A549 treated with CpdA at 1 μM for 4 hours (cell line): ENCODE measurements around the gene ENO2. TPM values are rescaled to one million over a fixed set of nuclear protein-coding genes. Genes with fewer than 3 reads are reported as not detected.

Source experiments
- total RNA-seq: library from RNA; stranded (reverse); fragments of 200-300 nt; extraction: Qiagen RNA extraction; gene quantifications from 5 replicates; pipeline ENCODE4 v1.2.3, GENCODE V29; 2022; ENCODE audit warnings: low read depth

Gene ENO2
- total RNA-seq, result 41.2 to 50.5 TPM (median 42.1 TPM) in 5 replicates

DNA sequence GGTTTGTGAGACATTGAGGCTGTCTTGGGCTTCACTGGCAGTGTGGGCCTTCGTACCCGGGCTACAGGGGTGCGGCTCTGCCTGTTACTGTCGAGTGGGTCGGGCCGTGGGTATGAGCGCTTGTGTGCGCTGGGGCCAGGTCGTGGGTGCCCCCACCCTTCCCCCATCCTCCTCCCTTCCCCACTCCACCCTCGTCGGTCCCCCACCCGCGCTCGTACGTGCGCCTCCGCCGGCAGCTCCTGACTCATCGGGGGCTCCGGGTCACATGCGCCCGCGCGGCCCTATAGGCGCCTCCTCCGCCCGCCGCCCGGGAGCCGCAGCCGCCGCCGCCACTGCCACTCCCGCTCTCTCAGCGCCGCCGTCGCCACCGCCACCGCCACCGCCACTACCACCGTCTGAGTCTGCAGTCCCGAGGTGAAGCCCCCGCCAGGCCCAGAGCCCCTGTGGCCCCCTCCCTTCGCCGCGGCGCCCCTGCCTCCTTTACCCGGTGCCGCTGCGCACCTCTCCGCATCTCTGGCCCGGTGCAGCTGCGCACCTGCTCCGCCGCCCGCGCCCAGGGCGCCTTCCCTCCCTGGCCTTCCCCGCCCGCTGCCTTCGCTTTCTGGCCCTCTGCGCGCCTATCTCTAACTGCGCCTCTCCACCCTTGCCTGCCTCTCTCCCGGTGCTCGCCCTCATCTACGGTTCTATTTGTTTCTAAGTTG lies at the start of gene ENO2:
TSS of gene ENO2 (plus strand) at position 335 of the 701 bp plus-strand sequence. CDS start 1,253 bp downstream, outside the sequence.

GRCh38 chr12:6867413-6868210 lies 46.8 kb upstream of the ENO2 start, which contains the start of gene TPI1:
TPI1 (plus strand) TSS chr12:6867531; CDS start chr12:6867567, 36 bp downstream.

DNA sequence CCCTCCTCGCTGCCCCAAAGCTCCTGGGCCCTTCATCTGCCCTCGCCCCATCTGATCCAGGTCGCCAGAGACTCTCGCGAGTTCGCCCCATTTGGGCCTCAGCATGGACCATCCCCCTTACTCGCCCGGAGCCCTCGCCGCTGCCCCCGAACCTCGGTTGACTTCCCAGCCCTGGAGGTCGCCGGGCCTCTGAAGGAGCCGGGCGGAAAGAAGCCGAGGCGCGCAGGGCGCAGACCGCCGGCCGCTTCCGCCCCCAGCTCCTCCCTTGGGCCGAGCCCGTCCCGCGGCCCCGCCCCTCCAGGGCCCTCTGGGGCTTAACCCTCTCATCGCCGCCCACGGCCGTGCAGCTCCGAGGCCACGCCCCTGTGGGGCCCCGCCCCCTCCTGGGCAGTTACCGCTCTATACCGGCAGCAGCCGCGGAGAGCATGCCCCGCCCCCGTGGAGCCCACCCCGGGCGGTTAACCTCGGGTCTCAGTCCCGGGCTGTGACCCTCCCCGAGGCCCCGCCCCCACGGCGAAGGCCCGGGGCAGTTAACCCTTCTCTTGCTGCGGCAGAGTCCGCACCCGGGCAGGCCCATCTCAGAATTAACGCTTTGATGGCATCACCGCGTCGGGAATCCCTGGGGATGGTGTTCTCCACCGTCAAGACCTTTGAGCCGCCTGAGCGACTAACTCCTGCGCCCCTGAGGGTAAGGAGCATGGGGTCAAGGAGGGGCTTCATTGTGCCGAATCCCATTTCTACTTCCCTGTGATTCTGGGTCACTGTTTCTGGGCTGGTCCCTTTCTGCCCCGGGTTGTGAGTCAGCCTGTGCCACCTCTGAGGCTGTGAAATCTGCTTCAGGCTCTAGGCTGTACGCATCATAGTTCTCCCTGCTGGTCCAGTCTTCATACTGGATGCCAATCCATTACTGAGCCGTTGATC lies 41.0 kb upstream of the ENO2 start, which contains the start of gene SPSB2:
TSS of gene SPSB2 (minus strand) at position 210 of the 921 bp plus-strand sequence. CDS start 402 bp downstream, outside the sequence.

DNA sequence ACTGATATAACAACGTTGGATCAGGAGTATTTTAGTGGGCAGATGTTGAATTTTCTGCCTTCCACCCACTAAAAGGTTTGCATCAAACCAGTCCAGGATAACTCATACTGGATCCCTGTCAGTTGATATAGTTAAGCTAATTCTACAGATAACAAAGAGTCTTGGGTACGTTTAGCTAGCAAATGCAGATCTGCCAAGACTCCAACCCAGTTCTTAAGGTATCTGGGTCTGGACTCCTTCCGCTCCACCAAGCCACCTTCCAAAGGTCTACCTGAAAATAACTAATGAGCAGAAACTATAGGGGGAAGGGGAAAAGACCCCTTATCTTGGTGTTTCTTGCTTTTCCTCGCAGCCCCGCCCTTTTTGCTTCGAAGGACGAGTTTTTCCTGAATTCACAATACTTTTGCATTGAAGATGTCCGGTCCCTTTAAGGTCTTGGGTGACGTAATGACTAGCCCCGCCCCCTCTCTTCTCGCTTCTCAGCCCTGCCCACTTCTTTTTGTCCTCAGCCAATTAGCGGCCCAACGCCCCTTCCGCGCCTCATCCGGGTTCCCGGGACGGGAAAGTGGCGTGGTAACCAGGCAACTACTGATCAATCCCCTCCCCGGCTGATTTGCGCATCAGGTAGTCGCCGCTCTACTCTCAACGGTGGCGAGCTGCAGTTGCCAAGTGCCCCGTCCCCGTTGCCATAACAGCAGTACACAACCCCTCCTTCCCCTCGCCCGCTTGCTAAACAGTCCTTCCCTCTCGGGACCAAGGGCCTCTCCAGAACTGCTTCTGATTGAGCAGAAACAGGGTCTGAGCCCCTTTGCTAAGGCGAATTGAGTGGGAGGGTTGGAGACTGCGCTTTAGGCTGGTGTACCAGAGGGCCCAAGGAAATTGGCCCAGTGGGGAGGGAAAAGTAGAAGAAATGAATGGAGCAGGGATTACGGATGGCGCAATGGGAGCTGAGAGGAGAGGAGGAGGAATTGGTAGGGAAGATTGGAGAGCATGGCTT lies 9.8 kb upstream of the ENO2 start, which contains the start of gene LRRC23:
TSS of gene LRRC23 (plus strand) at position 543 of the 997 bp plus-strand sequence. CDS start 812 bp downstream, outside the sequence.

GRCh38 chr12:6927379-6928021 lies 13.1 kb downstream of the ENO2 start, which contains the start of gene ATN1:
ATN1 (plus strand) TSS chr12:6927959; CDS start chr12:6934002, 6,043 bp downstream.

DNA sequence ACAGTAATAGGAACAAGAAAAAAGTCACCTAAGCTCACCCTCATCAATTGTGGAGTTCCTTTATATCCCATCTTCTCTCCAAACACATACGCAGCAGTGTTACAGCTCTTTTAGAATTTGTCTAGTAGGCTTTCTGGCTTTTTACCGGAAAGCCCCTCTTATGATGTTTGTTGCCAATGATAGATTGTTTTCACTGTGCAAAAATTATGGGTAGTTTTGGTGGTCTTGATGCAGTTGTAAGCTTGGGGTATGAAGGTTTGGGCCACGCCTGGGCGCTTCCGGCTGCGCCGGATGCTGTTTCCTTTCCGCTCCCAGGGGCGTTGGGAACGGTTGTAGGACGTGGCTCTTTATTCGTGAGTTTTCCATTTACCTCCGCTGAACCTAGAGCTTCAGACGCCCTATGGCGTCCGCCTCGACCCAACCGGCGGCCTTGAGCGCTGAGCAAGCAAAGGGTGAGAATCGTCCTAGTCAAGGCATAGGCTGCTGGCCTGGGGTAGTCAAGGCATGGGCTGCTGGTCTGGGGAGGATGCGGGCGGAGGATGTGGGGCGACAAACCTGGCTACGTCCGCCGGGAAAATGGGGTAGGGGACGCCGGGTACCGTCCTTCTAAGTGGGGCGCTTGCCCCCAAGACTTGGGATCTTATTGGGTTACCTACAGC lies 29.5 kb downstream of the ENO2 start, which contains the start of the genes C12orf57 and RNU7-1:
TSS of gene C12orf57 (plus strand) at position 301 of the 659 bp plus-strand sequence. CDS start at position 401, 100 bp downstream.
TSS of gene RNU7-1 (plus strand) at position 95 of the 659 bp plus-strand sequence.

GRCh38 chr12:6950811-6951540 lies 36.6 kb downstream of the ENO2 start, which contains the start of gene PTPN6:
PTPN6 (plus strand) TSS chr12:6951356; CDS start chr12:6951513, 157 bp downstream.

Other genes starting within 250 kb of the ENO2 start
- gene ZNF384, start 225.2 kb upstream of the ENO2 start, total RNA-seq, result 52.4 to 68.0 TPM (median 62.6 TPM) in 5 replicates
- gene PIANP, start 213.8 kb upstream of the ENO2 start, total RNA-seq, result 0.43 to 1.0 TPM (median 0.87 TPM) in 5 replicates
- gene COPS7A, start 190.5 kb upstream of the ENO2 start, total RNA-seq, result 48.5 to 61.1 TPM (median 55.6 TPM) in 5 replicates
- 262 to 311 TPM (median 307 TPM) in 5 replicates for gene MLF2, start 161.4 kb upstream of the ENO2 start, total RNA-seq
- 593 to 1,064 TPM (median 878 TPM) in 5 replicates for gene PTMS, start 148.2 kb upstream of the ENO2 start, total RNA-seq
- gene LAG3, start 142.1 kb upstream of the ENO2 start, total RNA-seq, result 0.87 to 2.2 TPM (median 1.6 TPM) in 5 replicates
- gene CD4, start 125.1 kb upstream of the ENO2 start, total RNA-seq, result not detected in 5 replicates
- gene GPR162, start 92.8 kb upstream of the ENO2 start, total RNA-seq, result 0.31 to 0.54 TPM (median 0.42 TPM) in 5 replicates
- 20.2 to 31.6 TPM (median 27.4 TPM) in 5 replicates for gene P3H3, start 86.2 kb upstream of the ENO2 start, total RNA-seq
- 1.7 to 2.4 TPM (median 1.9 TPM) in 5 replicates for gene GNB3, start 73.7 kb upstream of the ENO2 start, total RNA-seq
- gene CDCA3, start 63.3 kb upstream of the ENO2 start, total RNA-seq, result 80.3 to 92.3 TPM (median 82.2 TPM) in 5 replicates
- gene USP5, start 62.4 kb upstream of the ENO2 start, total RNA-seq, result 74.6 to 97.4 TPM (median 77.2 TPM) in 5 replicates
- gene TPI1, start 47.0 kb upstream of the ENO2 start, total RNA-seq, result 1,360 to 1,675 TPM (median 1,619 TPM) in 5 replicates
- gene SPSB2, start 41.3 kb upstream of the ENO2 start, total RNA-seq, result 16.8 to 22.9 TPM (median 19.9 TPM) in 5 replicates
- gene LRRC23, start 9.8 kb upstream of the ENO2 start, total RNA-seq, result 16.4 to 17.9 TPM (median 16.5 TPM) in 5 replicates
- gene ATN1, start 13.4 kb downstream of the ENO2 start, total RNA-seq, result 48.9 to 77.1 TPM (median 73.0 TPM) in 5 replicates
- not detected in 5 replicates for gene RNU7-1, start 29.2 kb downstream of the ENO2 start, total RNA-seq
- gene C12orf57, start 29.4 kb downstream of the ENO2 start, total RNA-seq, result 250 to 321 TPM (median 290 TPM) in 5 replicates
- gene PTPN6, start 36.8 kb downstream of the ENO2 start, total RNA-seq, result 10.3 to 13.1 TPM (median 12.1 TPM) in 5 replicates
- 308 to 350 TPM (median 341 TPM) in 5 replicates for gene PHB2, start 56.1 kb downstream of the ENO2 start, total RNA-seq
- gene EMG1, start 56.3 kb downstream of the ENO2 start, total RNA-seq, result 61.3 to 69.0 TPM (median 66.0 TPM) in 5 replicates
- 26.2 to 31.5 TPM (median 27.2 TPM) in 5 replicates for gene LPCAT3, start 103.9 kb downstream of the ENO2 start, total RNA-seq
- 36.8 to 62.7 TPM (median 41.0 TPM) in 5 replicates for gene C1S, start 146.1 kb downstream of the ENO2 start, total RNA-seq
- gene C1R, start 177.9 kb downstream of the ENO2 start, total RNA-seq, result 24.3 to 43.4 TPM (median 26.6 TPM) in 5 replicates
- 9.4 to 17.0 TPM (median 10.3 TPM) in 5 replicates for gene C1RL, start 194.6 kb downstream of the ENO2 start, total RNA-seq
- not detected in 5 replicates for gene RBP5, start 214.3 kb downstream of the ENO2 start, total RNA-seq
- 12.6 to 18.0 TPM (median 14.3 TPM) in 5 replicates for gene CLSTN3, start 215.8 kb downstream of the ENO2 start, total RNA-seq